ENCODE results near the gene ZIC4.

ZIC4 gene

GRCh38 chr3:147368561-147369221, 37.7 kb downstream of the ZIC4 start:
- DNase-seq, result no peak

- no peak for DNase-seq
Observed at GRCh38 chr3:147368151-147368550, 38.2 kb downstream of the ZIC4 start.

- DNase-seq, result no peak
Observed at GRCh38 chr3:147367676-147368075, 38.7 kb downstream of the ZIC4 start.

GRCh38 chr3:147365196-147366115, 40.9 kb downstream of the ZIC4 start:
- no peak for DNase-seq

GRCh38 chr3:147364771-147365170, 41.6 kb downstream of the ZIC4 start:
- DNase-seq, result no peak

GRCh38 chr3:147361454-147362420, 44.6 kb downstream of the ZIC4 start:
- peak; percentile 20 for DNase-seq

GRCh38 chr3:147360646-147361453, 45.5 kb downstream of the ZIC4 start:
- DNase-seq, result peak; percentile 9

- no peak for DNase-seq
Observed at GRCh38 chr3:147360051-147360439, 46.3 kb downstream of the ZIC4 start.

- no peak for DNase-seq
Observed at GRCh38 chr3:147359177-147360050, 46.9 kb downstream of the ZIC4 start.

- no peak for DNase-seq
Observed at GRCh38 chr3:147358144-147358992, 48.0 kb downstream of the ZIC4 start.

GRCh38 chr3:147356909-147357900, 49.1 kb downstream of the ZIC4 start:
- no peak for DNase-seq

- no peak for DNase-seq
Observed at GRCh38 chr3:147356145-147356908, 50.0 kb downstream of the ZIC4 start.

GRCh38 chr3:147355753-147356090, 50.6 kb downstream of the ZIC4 start:
- no peak for DNase-seq

GRCh38 chr3:147355084-147355752, 51.1 kb downstream of the ZIC4 start:
- no peak for DNase-seq

GRCh38 chr3:147354623-147355022, 51.7 kb downstream of the ZIC4 start:
- peak; percentile 44 for DNase-seq

GRCh38 chr3:147351301-147351700, 55.0 kb downstream of the ZIC4 start:
- DNase-seq, result no peak

GRCh38 chr3:147348976-147349375, 57.4 kb downstream of the ZIC4 start:
- no peak for DNase-seq

GRCh38 chr3:147343926-147344325, 62.4 kb downstream of the ZIC4 start:
- no peak for DNase-seq
